Stimulated activated CD8-positive, alpha-beta memory T cell treated with anti-CD3 and anti-CD28 coated beads, Interleukin-7, amount 100 ng/mL, for 4 hours (primary cell): ENCODE measurements around the gene HCFC1R1.

Experiments used
- DNase-seq, 2 donors: peaks; one replicate each; pipeline ENCODE4 v3.0.0-alpha.2; 2020; ENCODE audit warnings: low read depth in 2 of 2

The HCFC1R1 gene

GRCh38 chr16:3001316-3001715 lies 22.4 kb downstream of the HCFC1R1 start:
- no peak for DNase-seq

GRCh38 chr16:3000540-3000939 lies 23.2 kb downstream of the HCFC1R1 start:
- DNase-seq: no peak

GRCh38 chr16:2999929-3000328 lies 23.8 kb downstream of the HCFC1R1 start:
- no peak for DNase-seq

GRCh38 chr16:2996298-2996697 lies 27.4 kb downstream of the HCFC1R1 start:
- no peak for DNase-seq

GRCh38 chr16:2992383-2993081 lies 31.2 kb downstream of the HCFC1R1 start:
- no peak for DNase-seq

- DNase-seq: no peak
Measured at GRCh38 chr16:2991566-2992261, 32.0 kb downstream of the HCFC1R1 start.

- DNase-seq: no peak
Measured at GRCh38 chr16:2990891-2991290, 32.9 kb downstream of the HCFC1R1 start.

GRCh38 chr16:2988590-2989099 lies 35.1 kb downstream of the HCFC1R1 start:
- DNase-seq: no peak

GRCh38 chr16:2987833-2988232 lies 35.9 kb downstream of the HCFC1R1 start:
- no peak for DNase-seq

- no peak for DNase-seq
Measured at GRCh38 chr16:2987286-2987685, 36.5 kb downstream of the HCFC1R1 start.

- no peak for DNase-seq
Measured at GRCh38 chr16:2986623-2987188, 37.0 kb downstream of the HCFC1R1 start.

GRCh38 chr16:2985893-2986355 lies 37.8 kb downstream of the HCFC1R1 start:
- no peak for DNase-seq

- no peak for DNase-seq
Measured at GRCh38 chr16:2985462-2985861, 38.3 kb downstream of the HCFC1R1 start.

- DNase-seq: peak; percentile 31 to 59
Measured at GRCh38 chr16:2983706-2984136, 40.0 kb downstream of the HCFC1R1 start.

GRCh38 chr16:2982402-2982801 lies 41.3 kb downstream of the HCFC1R1 start:
- DNase-seq: no peak

GRCh38 chr16:2981899-2982250 lies 41.9 kb downstream of the HCFC1R1 start:
- no peak for DNase-seq

GRCh38 chr16:2981177-2981898 lies 42.4 kb downstream of the HCFC1R1 start:
- DNase-seq: no peak

- peak; percentile 82 to 92 for DNase-seq
Measured at GRCh38 chr16:2980227-2981176, 43.2 kb downstream of the HCFC1R1 start, which contains the start of gene PKMYT1. Gene PKMYT1, minus strand, starts transcription at chr16:2980446. Its CDS starts 789 bp downstream, at chr16:2979657.

- DNase-seq: no peak
Measured at GRCh38 chr16:2979669-2980226, 44.0 kb downstream of the HCFC1R1 start.

- no peak for DNase-seq
Measured at GRCh38 chr16:2977440-2977839, 46.3 kb downstream of the HCFC1R1 start.

- no peak for DNase-seq
Measured at GRCh38 chr16:2976673-2977072, 47.1 kb downstream of the HCFC1R1 start.
